GM18517 (cell line): Measurements from ENCODE around the gene LIPC.

Experiments
- ATAC-seq: cut with Tn5 transposase; IDR thresholded peaks from one replicate; pipeline ENCODE4 v1.9.1; 2021; ENCODE audit warnings: mild to moderate bottlenecking, moderate library complexity; ENCODE audit not compliant: unreplicated experiment

LIPC gene

DNA sequence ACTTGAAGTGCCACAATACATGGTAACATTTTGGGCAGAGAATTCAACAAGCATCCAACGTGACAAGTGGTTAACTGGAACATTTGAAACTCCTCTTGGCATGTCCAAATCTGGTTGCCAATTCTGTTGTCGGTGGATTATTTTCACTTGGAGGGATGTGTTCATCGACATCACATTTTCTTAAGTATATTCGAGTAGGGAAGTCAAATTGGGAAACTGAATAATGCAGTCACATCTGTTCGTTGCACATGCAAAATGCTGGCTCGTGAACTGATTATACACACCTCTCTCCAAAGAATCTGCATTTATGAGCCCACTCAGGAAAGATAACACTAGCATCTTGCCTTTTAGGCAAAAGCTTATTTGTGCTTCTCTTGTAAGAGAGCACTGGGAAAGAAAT lies 139.7 kb downstream of the LIPC start:
- ATAC-seq = no peak

GRCh38 chr15:58572521-58572920 lies 140.7 kb downstream of the LIPC start:
- ATAC-seq = no peak

DNA sequence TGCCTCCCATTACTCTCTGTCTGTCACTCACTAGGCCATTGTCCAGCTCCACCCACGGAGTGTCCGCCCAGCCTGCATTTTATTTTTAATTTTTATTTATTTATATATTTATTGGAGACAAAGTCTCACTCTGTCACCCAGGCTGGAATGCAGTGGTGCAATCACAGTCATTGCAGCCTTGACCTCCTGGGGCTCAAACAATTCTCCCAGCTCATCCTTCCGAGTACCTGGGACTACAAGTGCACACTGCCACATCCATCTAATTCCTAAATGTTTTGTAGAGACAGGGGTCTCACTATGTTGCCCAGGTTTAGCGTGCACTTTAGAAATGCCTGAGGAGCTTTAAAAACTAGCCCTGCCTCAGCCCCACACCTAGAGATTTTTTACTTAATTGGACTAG lies 141.5 kb downstream of the LIPC start:
- ATAC-seq = no peak

GRCh38 chr15:58574631-58575030 lies 142.8 kb downstream of the LIPC start:
- ATAC-seq = no peak

GRCh38 chr15:58575045-58575786 lies 143.4 kb downstream of the LIPC start:
- no peak for ATAC-seq

DNA sequence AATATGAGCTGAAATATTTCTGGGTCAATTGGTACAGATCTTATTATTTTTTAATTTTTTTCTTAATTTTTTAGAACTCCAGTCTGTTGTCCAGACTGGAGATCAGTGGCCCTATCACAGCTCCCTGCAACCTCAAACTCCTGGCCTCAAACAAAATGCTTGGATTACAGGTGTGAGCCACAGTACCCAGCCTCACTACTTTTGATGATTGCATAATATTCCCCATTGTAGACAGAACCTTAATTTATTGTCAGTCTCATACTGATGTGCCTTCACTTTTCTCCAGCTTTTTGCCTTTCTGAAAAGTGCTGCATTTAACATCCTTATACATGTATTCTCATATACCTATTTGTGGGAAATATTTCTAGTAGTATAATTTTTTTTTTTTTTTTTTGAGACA lies 144.9 kb downstream of the LIPC start:
- no peak for ATAC-seq

DNA sequence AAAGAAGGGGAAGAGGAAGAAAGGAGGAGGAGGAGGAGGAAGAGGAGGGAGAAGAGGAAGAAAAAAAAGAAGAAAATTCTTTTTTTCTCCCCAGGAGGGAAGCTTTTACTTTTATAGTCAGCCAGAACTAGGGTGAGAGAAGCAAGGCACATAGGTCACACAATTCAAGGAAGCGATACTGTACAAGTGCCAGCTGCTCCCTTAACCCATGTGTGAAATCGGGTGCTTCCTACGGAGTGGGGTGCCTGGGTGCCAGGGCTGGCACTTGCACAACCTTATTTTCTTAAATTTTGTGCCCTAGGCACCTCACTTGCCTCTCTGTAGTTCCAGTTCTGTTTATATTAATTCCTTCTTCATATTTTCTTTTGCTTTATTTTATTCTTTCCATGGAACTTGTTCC lies 150.4 kb downstream of the LIPC start:
- no peak for ATAC-seq

- no peak for ATAC-seq
Observed at GRCh38 chr15:58583171-58583908, 151.5 kb downstream of the LIPC start.

DNA sequence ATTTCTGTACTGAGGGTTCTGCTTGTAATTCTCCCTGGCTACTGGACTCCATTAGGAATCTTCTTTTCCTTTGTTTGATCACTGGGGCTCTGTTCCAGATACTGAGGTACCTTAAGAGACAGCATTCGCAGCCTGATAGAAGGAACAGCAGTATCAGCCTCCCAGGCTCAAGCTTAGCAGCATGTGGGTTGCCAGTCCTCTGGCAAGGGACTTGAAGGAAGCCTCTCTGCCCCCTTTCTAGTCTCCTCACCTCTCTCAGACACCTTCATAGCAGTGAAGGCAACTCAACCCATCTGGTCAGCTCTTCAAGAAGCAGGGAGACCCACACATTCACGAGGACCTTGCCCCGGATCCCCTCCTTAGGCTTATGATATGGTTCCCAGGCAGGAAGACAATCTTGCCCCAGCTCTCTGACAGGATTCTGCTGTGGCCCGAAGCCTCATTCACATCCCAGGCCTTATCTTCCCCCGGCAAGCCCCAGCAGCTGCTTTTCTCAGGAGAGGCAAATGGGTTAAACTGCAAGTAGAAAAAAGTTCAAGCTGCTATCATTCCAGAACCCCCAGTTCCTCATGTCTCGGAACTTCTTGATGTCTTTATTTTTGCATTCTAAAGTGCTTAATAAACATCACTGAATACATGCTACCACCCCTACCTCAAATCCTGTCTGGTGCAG lies 153.1 kb downstream of the LIPC start:
- no peak for ATAC-seq

- no peak for ATAC-seq
Observed at GRCh38 chr15:58585693-58586443, 154.1 kb downstream of the LIPC start.

DNA sequence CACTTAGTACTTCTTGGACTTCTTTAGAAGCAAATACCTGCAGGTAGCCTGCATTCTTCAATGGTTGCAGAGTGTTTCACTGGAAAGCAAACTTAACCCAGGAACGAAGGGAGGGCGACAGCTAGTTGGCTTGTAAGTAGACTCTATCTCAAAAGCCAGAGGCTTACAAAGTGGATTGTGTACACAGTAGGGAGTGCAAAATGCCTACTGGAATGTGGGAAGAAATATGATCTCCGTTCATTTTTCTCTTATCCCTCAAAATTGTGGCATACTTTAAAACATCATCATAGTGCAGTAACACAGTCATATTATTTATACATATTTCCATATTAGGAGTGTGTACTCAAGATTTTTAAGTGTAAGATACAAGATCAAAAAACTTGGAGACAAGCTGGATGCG lies 155.7 kb downstream of the LIPC start:
- ATAC-seq = no peak

DNA sequence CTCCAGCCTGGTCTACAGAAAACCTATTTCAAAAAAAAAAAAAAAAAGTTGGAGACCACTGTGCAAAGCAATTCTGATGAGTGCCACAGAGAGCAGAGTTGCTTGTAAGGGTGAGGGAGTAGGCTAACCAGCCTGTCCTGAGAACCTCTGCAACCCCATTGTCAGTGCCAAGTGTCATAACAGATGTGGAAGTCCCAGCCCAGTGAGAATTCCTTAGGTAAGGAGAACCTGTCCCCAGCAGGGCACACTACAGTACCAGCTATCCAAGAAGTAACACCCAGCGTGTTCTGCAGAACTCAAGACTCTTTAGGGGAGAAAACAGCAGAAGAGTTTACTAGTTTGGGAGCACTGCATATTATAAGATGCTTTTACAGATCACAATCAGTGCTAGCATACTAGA lies 156.3 kb downstream of the LIPC start:
- ATAC-seq = no peak

DNA sequence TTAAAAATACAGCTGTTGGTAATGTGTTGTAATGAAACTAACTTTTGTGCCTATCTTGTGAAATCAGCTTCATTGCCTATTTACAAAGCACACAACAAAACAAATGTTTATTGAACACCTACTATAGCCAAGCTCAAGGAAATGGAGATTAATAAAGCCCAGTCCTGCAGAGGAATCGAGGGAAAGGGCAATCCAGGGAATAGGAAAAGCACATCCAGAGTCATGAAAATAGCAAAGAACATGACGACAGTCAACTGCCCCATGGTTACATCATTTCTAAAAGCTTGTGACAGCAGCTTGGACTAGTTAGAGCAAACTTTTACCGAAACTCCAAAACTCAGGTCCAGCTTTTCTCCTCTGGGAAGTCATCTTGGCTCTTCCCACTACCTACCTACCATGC lies 157.3 kb downstream of the LIPC start:
- no peak for ATAC-seq

- no peak for ATAC-seq
Observed at GRCh38 chr15:58590236-58590635, 158.4 kb downstream of the LIPC start.

DNA sequence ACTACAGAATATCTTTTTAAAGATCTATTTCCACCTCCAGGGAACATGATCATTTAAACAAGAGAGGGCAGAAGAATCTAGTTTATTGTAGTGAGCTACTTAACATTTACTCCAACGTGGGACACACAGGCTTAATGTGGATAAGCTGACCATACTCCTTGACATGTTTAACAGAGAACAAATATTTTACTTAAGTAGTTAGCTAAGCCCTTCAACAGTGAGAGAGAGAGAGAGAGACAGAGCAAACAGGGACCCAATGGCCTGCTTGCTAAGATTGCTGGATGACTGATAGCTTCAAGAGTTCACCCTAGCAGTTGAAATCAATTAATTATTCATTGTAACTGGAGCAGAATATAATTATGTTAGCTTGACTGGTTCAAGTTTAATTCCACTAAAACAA lies 159.1 kb downstream of the LIPC start:
- no peak for ATAC-seq

DNA sequence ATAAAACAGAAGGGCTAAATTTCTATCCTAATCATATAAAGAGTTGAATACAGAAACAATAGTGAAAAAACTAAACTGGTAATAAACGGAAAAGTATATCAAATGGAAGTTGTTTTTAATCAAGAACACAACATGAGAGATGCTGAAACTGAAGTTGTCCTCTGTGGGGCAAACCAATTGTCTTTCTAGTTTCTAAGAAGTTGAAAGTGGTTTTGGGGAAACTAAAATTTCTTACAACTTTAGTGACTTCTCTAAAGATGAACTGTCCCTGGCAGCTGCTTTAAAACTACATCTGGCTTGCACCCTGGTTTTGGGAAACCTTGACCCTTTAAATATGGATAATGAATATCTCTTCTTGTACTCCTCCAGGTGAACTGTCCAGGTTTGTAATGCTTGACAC lies 162.1 kb downstream of the LIPC start:
- ATAC-seq = no peak

- no peak for ATAC-seq
Observed at GRCh38 chr15:58594898-58595297, 163.1 kb downstream of the LIPC start.

- ATAC-seq = no peak
Observed at GRCh38 chr15:58595516-58596263, 163.9 kb downstream of the LIPC start.

- ATAC-seq = no peak
Observed at GRCh38 chr15:58597943-58598828, 166.4 kb downstream of the LIPC start.

- ATAC-seq = no peak
Observed at GRCh38 chr15:58598829-58599210, 167.0 kb downstream of the LIPC start.
